Right lobe of liver (tissue), 4 donors: ENCODE data around the gene AIG1.

Source experiments
- POLR2A ChIP-seq: fragments of 450-650 bp; IDR thresholded peaks from one replicate; pipeline ENCODE4 v1.6.1; 2017; ENCODE audit warnings: antibody characterized with exemption, mild to moderate bottlenecking
- TF ChIP-seq, protein P1 (sequence below), 4 donors: fragments of 200-600 bp in 3 of 4; fragments of 450-650 bp in 1 of 4; IDR thresholded peaks; one replicate each; pipeline versions ENCODE4 v1.5.1 to v1.8.0; 2016 to 2022; ENCODE audit warnings: antibody characterized with exemption in 4 of 4, mild to moderate bottlenecking in 2 of 4
- donor health status: DM: no; HTN: no; CAD: no.
- donor health status: DM: no; HTN: no; CAD: no.
- donor health status: DM: no; HTN: yes; CAD: no.

DNA sequence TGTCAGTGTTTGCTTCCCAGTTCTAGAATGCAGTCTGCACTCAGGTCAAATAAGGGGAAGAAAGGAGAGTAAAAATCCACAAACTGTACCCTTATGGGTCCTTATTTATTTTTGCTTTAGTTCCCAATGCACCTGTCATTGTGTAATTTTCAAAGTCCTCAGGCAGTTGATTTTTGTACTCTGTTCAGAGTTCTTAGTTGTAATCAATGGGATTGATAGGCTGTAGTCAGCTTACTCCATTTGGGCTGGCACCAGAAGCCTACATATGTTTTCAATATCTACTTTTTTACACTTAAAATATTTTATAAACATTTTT, 18.6 kb downstream of the AIG1 start:
- TF ChIP-seq, protein P1, sequence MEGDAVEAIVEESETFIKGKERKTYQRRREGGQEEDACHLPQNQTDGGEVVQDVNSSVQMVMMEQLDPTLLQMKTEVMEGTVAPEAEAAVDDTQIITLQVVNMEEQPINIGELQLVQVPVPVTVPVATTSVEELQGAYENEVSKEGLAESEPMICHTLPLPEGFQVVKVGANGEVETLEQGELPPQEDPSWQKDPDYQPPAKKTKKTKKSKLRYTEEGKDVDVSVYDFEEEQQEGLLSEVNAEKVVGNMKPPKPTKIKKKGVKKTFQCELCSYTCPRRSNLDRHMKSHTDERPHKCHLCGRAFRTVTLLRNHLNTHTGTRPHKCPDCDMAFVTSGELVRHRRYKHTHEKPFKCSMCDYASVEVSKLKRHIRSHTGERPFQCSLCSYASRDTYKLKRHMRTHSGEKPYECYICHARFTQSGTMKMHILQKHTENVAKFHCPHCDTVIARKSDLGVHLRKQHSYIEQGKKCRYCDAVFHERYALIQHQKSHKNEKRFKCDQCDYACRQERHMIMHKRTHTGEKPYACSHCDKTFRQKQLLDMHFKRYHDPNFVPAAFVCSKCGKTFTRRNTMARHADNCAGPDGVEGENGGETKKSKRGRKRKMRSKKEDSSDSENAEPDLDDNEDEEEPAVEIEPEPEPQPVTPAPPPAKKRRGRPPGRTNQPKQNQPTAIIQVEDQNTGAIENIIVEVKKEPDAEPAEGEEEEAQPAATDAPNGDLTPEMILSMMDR (IDR thresholded peaks at IDR 0.05) = no peak
- TF ChIP-seq POLR2A = no peak
